CD8-positive, alpha-beta memory T cell (primary cell): ENCODE data around the gene DAB1. TPM values are rescaled to one million over a fixed set of nuclear protein-coding genes. Genes with fewer than 3 reads are reported as not detected.
"Not testable (repeated sequence)": the region's sequence is repeated elsewhere in the genome, so short reads cannot be mapped to it uniquely, and the experiment has no call there.

Experiments used
- CTCF ChIA-PET: fragments of 350-600 bp; sonication (Branson Sonifier 250); formaldehyde crosslinking; loops from one replicate; lab custom pipeline; 2021; ENCODE audit warnings: antibody characterized with exemption; lab: Charles Lee
- POLR2A ChIA-PET: fragments of 350-600 bp; sonication (Branson Sonifier 250); formaldehyde crosslinking; loops from one replicate; lab custom pipeline; 2021; ENCODE audit warnings: antibody characterized with exemption; lab: Charles Lee
- DNase-seq, 5 donors: peaks; one replicate each; pipeline versions ENCODE4 v3.0.0 to v3.0.0-alpha.2; 2020 to 2022; ENCODE audit warnings: mixed read lengths in 1 of 5
- H3K27ac ChIP-seq: one replicate; pipeline ENCODE4 v1.7.0; 2013; ENCODE audit warnings: low read depth, mild to moderate bottlenecking, low read length, moderate library complexity
- H3K27me3 ChIP-seq: 2 replicates; pipeline ENCODE4 v1.7.0; 2013; ENCODE audit warnings: low read length, mild to moderate bottlenecking; ENCODE audit not compliant: insufficient read depth, poor library complexity, severe bottlenecking
- H3K36me3 ChIP-seq: 2 replicates; pipeline ENCODE4 v1.7.0; 2013; ENCODE audit warnings: mild to moderate bottlenecking, low read length, moderate library complexity; ENCODE audit not compliant: insufficient read depth
- H3K4me1 ChIP-seq: 2 replicates; pipeline ENCODE4 v1.7.0; 2013; ENCODE audit warnings: mild to moderate bottlenecking, low read length, moderate library complexity; ENCODE audit not compliant: insufficient read depth
- H3K4me3 ChIP-seq: 2 replicates; pipeline ENCODE4 v1.7.0; 2013; ENCODE audit warnings: mild to moderate bottlenecking, low read length
- H3K9me3 ChIP-seq: 2 replicates; pipeline ENCODE4 v1.7.0; 2013; ENCODE audit warnings: mild to moderate bottlenecking, low read length
- H3K27ac Mint-ChIP-seq, 8 donors: one replicate each; pipeline ENCODE4 v1.8.0; 2020 to 2021; ENCODE audit warnings: mixed read lengths in 8 of 8, mild to moderate bottlenecking in 6 of 8, inconsistent platforms in 3 of 8, moderate library complexity in 3 of 8
- H3K27me3 Mint-ChIP-seq, 2 donors: one replicate each; pipeline ENCODE4 v1.8.0; 2020 to 2021; ENCODE audit warnings: mixed read lengths in 2 of 2, mild to moderate bottlenecking in 1 of 2, moderate library complexity in 1 of 2
- H3K36me3 Mint-ChIP-seq, 3 donors: one replicate each; pipeline ENCODE4 v1.8.0; 2020 to 2021; ENCODE audit warnings: mixed read lengths in 3 of 3, inconsistent platforms in 1 of 3, mild to moderate bottlenecking in 1 of 3
- H3K4me1 Mint-ChIP-seq, 3 donors: one replicate each; pipeline ENCODE4 v1.8.0; 2020 to 2021; ENCODE audit warnings: mixed read lengths in 3 of 3, inconsistent platforms in 1 of 3, mild to moderate bottlenecking in 1 of 3
- H3K4me3 Mint-ChIP-seq, 7 donors: one replicate each; pipeline ENCODE4 v1.8.0; 2020 to 2021; ENCODE audit warnings: mixed read lengths in 7 of 7, mild to moderate bottlenecking in 6 of 7, moderate library complexity in 4 of 7, inconsistent platforms in 2 of 7
- H3K9me3 Mint-ChIP-seq, 5 donors: one replicate each; pipeline ENCODE4 v1.8.0; 2020 to 2022; ENCODE audit warnings: mixed read lengths in 5 of 5, mild to moderate bottlenecking in 3 of 5, moderate library complexity in 2 of 5, inconsistent platforms in 1 of 5
- polyA plus RNA-seq: library from polyadenylated mRNA; unstranded; fragments of 300-500 nt; fragmentation: Illumina TruSeq; gene quantifications from one replicate; pipeline ENCODE4 v1.2.3, GENCODE V29; 2021
- total RNA-seq, 2 experiments: library from RNA; stranded (reverse); gene quantifications; one replicate each; pipeline ENCODE4 v1.2.3, GENCODE V29; 2021

The DAB1 gene
- total and polyA plus RNA-seq, 3 experiments from 2014 or later, result 0.09 to 1.7 TPM; not detected in 1

DNA sequence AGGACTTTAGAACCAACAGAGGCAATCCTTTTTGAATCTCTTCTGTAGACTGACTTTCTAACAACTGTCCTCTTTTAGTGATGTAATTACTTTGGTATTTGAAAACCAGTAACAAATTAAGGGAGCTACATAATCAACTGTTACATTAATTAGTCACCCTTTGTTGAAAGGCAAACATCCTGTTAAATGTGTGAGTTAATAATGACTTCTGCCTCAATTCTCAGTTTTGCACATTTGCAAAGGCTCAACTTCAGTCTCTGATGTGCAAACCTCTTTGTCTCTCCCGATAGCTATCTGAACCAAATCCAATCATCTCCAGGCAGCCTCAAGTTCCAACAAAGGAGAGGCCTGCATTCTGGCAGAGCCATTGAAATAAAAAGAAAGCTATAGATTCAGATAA lies 322.7 kb downstream of the DAB1 start:
- Histone ChIP-seq H3K4me1 (no peaks in the 10 kb centered on the region), H3K4me3 (no peak overlapping the region), H3K36me3 (no peaks in the 10 kb centered on the region), H3K9me3 (no peaks in the 10 kb centered on the region), H3K27me3 (no peaks in the 10 kb centered on the region), H3K27ac (no peak overlapping the region)
- ChIA-PET POLR2A (no interaction called here), CTCF (no interaction called here)
- no peaks in the 10 kb centered on the region for H3K4me1 Mint-ChIP-seq
- H3K9me3 Mint-ChIP-seq, result peaks cover 0 to 2% (median 0%) of the 10 kb centered on the region in 5 donors
- H3K4me3 Mint-ChIP-seq, result no peak overlapping the region
- DNase-seq, result no peak
- H3K27ac Mint-ChIP-seq, result no peak overlapping the region
- H3K36me3 Mint-ChIP-seq, result no peaks in the 10 kb centered on the region
- H3K27me3 Mint-ChIP-seq, result no peaks in the 10 kb centered on the region

DNA sequence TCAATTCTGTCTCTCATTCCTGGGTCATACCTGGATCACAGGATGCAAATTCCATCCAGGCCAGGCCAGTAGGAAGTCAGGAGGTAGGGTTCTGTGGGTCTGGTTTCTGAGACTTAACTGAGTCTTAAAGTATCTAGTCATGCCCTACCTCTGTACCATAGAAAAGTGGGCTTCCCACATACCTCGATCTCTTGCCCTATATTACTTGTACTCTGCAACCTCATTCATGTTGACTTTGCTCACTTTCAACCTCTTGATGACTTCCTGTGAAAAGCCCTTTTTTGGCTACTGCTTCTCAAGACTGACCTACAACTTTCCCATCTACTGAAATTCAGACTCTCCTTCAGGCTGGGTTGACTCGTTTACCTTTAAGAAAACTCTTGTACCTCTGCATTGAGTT lies 329.1 kb downstream of the DAB1 start:
- Histone ChIP-seq H3K27me3 (no peaks in the 10 kb centered on the region), H3K27ac (no peak overlapping the region), H3K36me3 (no peaks in the 10 kb centered on the region), H3K4me1 (no peaks in the 10 kb centered on the region), H3K9me3 (no peaks in the 10 kb centered on the region), H3K4me3 (no peak overlapping the region)
- no peak overlapping the region for H3K4me3 Mint-ChIP-seq
- no peak for DNase-seq
- POLR2A ChIA-PET, result no interaction called here
- H3K36me3 Mint-ChIP-seq, result no peaks in the 10 kb centered on the region
- H3K4me1 Mint-ChIP-seq, result no peaks in the 10 kb centered on the region
- H3K27ac Mint-ChIP-seq, result no peak overlapping the region
- H3K27me3 Mint-ChIP-seq, result peaks cover 0 to 1% of the 10 kb centered on the region in 2 donors
- CTCF ChIA-PET, result no interaction called here
- peaks cover 0 to 2% (median 0%) of the 10 kb centered on the region in 5 donors for H3K9me3 Mint-ChIP-seq

DNA sequence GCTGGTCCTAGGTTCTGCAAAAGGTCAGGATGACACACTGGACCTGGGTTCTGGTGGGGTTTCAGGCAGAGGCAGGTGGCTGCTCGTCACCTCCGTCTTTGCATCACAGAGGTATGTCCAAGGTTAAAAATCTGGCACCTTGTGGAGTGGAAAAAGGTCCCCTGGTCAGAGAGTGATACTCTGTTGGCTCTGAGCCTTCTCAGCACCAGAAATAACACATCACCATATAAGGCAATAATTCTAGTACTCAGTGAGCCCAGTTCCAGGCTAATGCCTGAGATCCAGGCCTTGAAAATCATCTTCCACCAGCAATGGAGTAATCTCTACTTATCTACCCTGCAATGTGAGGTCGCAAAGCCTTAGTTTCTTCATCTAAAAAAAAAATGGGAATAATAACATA lies 330.7 kb downstream of the DAB1 start:
- POLR2A ChIA-PET, result no interaction called here
- no peak for DNase-seq
- Mint-ChIP-seq H3K4me1 (no peaks in the 10 kb centered on the region), H3K4me3 (no peak overlapping the region), H3K9me3 (peaks cover 0 to 3% (median 0%) of the 10 kb centered on the region in 5 donors), H3K36me3 (no peaks in the 10 kb centered on the region), H3K27ac (no peak overlapping the region), H3K27me3 (peaks cover 0 to 1% of the 10 kb centered on the region in 2 donors)
- H3K36me3 ChIP-seq, result no peaks in the 10 kb centered on the region
- no peak overlapping the region for H3K4me3 ChIP-seq
- H3K27me3 ChIP-seq, result no peaks in the 10 kb centered on the region
- H3K27ac ChIP-seq, result no peak overlapping the region
- CTCF ChIA-PET, result no interaction called here
- no peaks in the 10 kb centered on the region for H3K4me1 ChIP-seq
- H3K9me3 ChIP-seq, result no peaks in the 10 kb centered on the region

DNA sequence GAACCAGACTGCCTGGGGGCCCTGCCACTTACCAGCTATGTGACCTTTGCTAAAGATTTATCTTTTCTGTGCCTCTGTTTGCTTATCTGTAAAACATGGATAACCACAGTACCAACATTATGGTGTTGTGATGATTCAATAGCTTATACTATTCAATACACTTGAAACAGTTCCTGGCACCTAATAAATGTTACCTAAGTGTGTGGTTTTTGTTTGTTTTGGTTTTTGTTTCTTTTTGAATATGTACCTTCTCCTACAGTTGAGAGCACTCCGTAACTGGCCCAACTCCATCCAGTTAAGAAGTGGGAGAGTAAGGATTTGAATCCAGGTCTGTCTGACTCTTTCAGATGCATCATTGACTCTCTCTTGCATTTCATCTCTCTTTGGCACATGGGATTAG lies 332.2 kb downstream of the DAB1 start:
- H3K4me3 ChIP-seq, result no peak overlapping the region
- POLR2A ChIA-PET, result no interaction called here
- H3K4me3 Mint-ChIP-seq, result no peak overlapping the region
- no peaks in the 10 kb centered on the region for H3K36me3 ChIP-seq
- DNase-seq, result no peak
- H3K9me3 ChIP-seq, result no peaks in the 10 kb centered on the region
- no peaks in the 10 kb centered on the region for H3K4me1 ChIP-seq
- H3K27ac ChIP-seq, result no peak overlapping the region
- H3K4me1 Mint-ChIP-seq, result no peaks in the 10 kb centered on the region
- H3K36me3 Mint-ChIP-seq, result no peaks in the 10 kb centered on the region
- H3K27me3 ChIP-seq, result no peaks in the 10 kb centered on the region
- H3K27ac Mint-ChIP-seq, result no peak overlapping the region
- peaks cover 0 to 3% of the 10 kb centered on the region in 2 donors for H3K27me3 Mint-ChIP-seq
- peaks cover 0 to 3% (median 0%) of the 10 kb centered on the region in 5 donors for H3K9me3 Mint-ChIP-seq
- CTCF ChIA-PET, result no interaction called here

DNA sequence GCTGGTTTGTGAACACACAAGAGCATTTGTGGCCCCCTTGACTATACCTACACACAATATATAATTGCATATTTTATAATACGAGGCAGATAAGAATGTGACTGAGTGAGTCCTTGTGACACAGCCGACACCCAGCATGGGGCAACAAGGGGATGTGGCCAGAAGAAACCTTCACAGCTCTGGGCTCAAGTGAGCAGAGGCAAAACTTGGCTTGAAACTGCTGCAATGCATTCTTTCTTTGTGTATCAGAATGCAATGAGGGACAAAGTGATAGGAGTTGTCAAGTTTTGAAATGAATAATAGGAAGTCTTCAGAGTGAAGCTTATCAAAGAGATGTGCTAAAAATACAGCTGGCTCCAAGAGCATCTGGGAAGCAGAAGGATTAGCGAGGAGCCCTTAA lies 334.0 kb downstream of the DAB1 start:
- DNase-seq, result no peak
- Histone ChIP-seq H3K27ac (no peak overlapping the region), H3K36me3 (no peaks in the 10 kb centered on the region), H3K4me3 (no peak overlapping the region), H3K9me3 (no peaks in the 10 kb centered on the region), H3K27me3 (no peaks in the 10 kb centered on the region), H3K4me1 (no peaks in the 10 kb centered on the region)
- ChIA-PET CTCF (no interaction called here), POLR2A (no interaction called here)
- Mint-ChIP-seq H3K36me3 (no peaks in the 10 kb centered on the region), H3K27me3 (peaks cover 0 to 3% of the 10 kb centered on the region in 2 donors), H3K4me3 (no peak overlapping the region), H3K4me1 (no peaks in the 10 kb centered on the region), H3K27ac (no peak overlapping the region), H3K9me3 (peaks cover 0 to 3% (median 0%) of the 10 kb centered on the region in 5 donors)

DNA sequence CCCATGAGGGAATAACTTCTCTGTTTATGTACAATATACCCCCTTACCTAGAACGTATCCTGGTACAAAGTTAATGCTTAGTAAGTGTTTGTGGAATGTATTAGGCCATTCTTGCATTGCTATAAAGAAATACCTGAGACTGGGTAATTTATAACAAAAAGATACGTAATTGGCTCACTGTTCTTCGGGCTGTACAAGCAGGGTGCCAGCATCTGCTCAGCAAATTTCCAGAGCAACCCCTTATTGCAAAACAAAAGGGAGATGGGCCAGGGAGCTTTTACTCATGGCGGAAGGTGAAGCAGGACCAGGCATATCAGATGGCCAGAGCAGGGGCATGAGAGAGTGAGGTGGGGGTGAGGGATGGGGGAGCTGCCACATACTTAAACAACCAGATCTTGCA lies 334.6 kb downstream of the DAB1 start:
- Histone ChIP-seq H3K4me1 (no peaks in the 10 kb centered on the region), H3K27ac (no peak overlapping the region), H3K9me3 (no peaks in the 10 kb centered on the region), H3K36me3 (no peaks in the 10 kb centered on the region), H3K4me3 (no peak overlapping the region), H3K27me3 (no peaks in the 10 kb centered on the region)
- no peak overlapping the region for H3K4me3 Mint-ChIP-seq
- H3K4me1 Mint-ChIP-seq, result no peaks in the 10 kb centered on the region
- no peaks in the 10 kb centered on the region for H3K36me3 Mint-ChIP-seq
- H3K27me3 Mint-ChIP-seq, result peaks cover 0 to 3% of the 10 kb centered on the region in 2 donors
- no peak overlapping the region for H3K27ac Mint-ChIP-seq
- POLR2A ChIA-PET, result no interaction called here
- peaks cover 0 to 3% (median 0%) of the 10 kb centered on the region in 5 donors for H3K9me3 Mint-ChIP-seq
- CTCF ChIA-PET, result no interaction called here
- no peak for DNase-seq

DNA sequence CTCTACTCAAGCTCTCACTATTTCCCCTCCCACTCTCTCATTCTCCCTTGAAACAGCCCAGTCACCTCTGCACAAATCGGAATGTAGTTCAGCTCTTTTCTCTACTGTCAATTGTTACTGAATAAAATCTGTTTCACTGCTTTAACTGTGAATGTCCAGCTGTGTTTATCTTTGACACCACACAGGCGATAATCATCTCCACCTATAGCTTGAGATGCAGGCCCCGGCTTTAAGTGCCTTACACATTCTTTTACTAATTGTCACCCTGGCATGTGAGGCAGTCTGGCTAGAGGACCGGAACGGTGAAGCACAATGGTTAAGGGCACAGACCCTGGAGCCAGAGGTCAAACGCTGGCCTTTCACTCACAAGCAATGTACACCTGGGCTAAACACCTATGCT lies 335.2 kb downstream of the DAB1 start:
- DNase-seq, result no peak
- Histone ChIP-seq H3K27me3 (no peaks in the 10 kb centered on the region), H3K27ac (no peak overlapping the region), H3K36me3 (no peaks in the 10 kb centered on the region), H3K9me3 (no peaks in the 10 kb centered on the region), H3K4me3 (no peak overlapping the region), H3K4me1 (no peaks in the 10 kb centered on the region)
- Mint-ChIP-seq H3K27ac (no peak overlapping the region), H3K36me3 (no peaks in the 10 kb centered on the region), H3K27me3 (peaks cover 0 to 3% of the 10 kb centered on the region in 2 donors), H3K4me1 (no peaks in the 10 kb centered on the region), H3K9me3 (peaks cover 0 to 3% (median 0%) of the 10 kb centered on the region in 5 donors), H3K4me3 (no peak overlapping the region)
- POLR2A ChIA-PET, result no interaction called here
- CTCF ChIA-PET, result no interaction called here

DNA sequence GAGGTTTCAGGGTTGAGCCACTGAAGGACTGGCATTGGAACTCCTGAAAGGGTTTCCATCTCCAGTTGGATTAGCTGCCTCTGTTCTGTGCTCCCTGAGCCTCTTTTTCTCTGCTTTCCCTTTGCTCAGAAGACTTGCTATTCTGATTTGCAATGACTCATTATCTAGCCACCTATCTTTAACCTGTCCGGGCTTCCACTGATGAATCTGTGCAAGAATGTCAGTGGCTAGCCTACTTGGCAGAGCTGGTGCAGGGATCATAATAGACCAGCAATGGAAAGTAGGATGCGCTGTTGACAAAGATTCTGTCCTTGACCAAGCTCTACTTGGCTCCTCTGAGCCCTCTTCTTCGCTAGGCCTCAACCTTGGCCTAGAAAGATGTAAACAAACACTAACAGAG lies 336.2 kb downstream of the DAB1 start:
- DNase-seq, H3K27ac Mint-ChIP-seq, H3K27ac ChIP-seq, H3K9me3 ChIP-seq, H3K9me3 Mint-ChIP-seq, H3K4me1 Mint-ChIP-seq, POLR2A ChIA-PET, H3K4me1 ChIP-seq, H3K36me3 Mint-ChIP-seq, H3K27me3 Mint-ChIP-seq, H3K36me3 ChIP-seq, H3K27me3 ChIP-seq, H3K4me3 ChIP-seq, H3K4me3 Mint-ChIP-seq, CTCF ChIA-PET: not testable (repeated sequence)

DNA sequence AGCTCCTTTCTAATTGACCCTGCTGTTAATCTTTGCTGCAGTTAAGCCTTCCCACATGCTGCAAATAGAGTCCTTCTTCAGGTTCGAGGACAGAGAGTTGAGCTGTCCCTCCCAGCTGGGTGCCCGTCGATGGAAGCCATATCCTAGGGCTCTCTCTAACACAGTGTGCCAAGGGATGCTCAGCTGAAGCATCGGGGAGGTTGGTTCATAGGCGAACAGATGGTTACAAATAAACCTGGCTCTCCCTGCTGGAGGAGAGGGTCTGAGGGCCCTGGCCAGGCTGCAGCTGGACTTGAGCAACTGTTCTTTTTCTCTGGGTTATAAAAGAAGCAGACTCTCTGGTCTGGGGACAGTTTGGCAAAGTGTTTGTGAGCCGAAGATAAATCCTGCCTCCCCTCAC lies 337.7 kb downstream of the DAB1 start:
- no peak overlapping the region for H3K27ac ChIP-seq
- no peaks in the 10 kb centered on the region for H3K9me3 ChIP-seq
- no peaks in the 10 kb centered on the region for H3K4me1 ChIP-seq
- CTCF ChIA-PET, result no interaction called here
- no peaks in the 10 kb centered on the region for H3K27me3 ChIP-seq
- H3K4me3 Mint-ChIP-seq, result no peak overlapping the region
- no peaks in the 10 kb centered on the region for H3K36me3 ChIP-seq
- peaks cover 0 to 2% of the 10 kb centered on the region in 2 donors for H3K27me3 Mint-ChIP-seq
- no peaks in the 10 kb centered on the region for H3K36me3 Mint-ChIP-seq
- DNase-seq, result no peak
- H3K4me3 ChIP-seq, result no peak overlapping the region
- no peak overlapping the region for H3K27ac Mint-ChIP-seq
- H3K9me3 Mint-ChIP-seq, result peaks cover 0 to 3% (median 0%) of the 10 kb centered on the region in 5 donors
- POLR2A ChIA-PET, result no interaction called here
- no peaks in the 10 kb centered on the region for H3K4me1 Mint-ChIP-seq
